A673 (cell line): Measurements from ENCODE around the gene KCNQ1.

Experiments
- EZH2 ChIP-seq: fragments of 200-600 bp; sonication (generic); IDR thresholded peaks from 2 replicates; pipeline ENCODE4 v1.6.1; 2017; ENCODE audit warnings: borderline replicate concordance, low read depth, mild to moderate bottlenecking, mixed read lengths, antibody characterized with exemption, low read length; ENCODE audit not compliant: poor library complexity, severe bottlenecking
- TF ChIP-seq, protein P1 (sequence below): fragments of 300-800, 200-600 bp; sonication (generic); conservative IDR thresholded peaks from 2 replicates; pipeline ENCODE4 v1.5.1; 2017; ENCODE audit warnings: low read depth, mild to moderate bottlenecking, antibody characterized with exemption, low read length, moderate library complexity, mixed read lengths

GRCh38 chr11:2791521-2792380 lies 346.9 kb downstream of the KCNQ1 start:
- TF ChIP-seq, protein P1, sequence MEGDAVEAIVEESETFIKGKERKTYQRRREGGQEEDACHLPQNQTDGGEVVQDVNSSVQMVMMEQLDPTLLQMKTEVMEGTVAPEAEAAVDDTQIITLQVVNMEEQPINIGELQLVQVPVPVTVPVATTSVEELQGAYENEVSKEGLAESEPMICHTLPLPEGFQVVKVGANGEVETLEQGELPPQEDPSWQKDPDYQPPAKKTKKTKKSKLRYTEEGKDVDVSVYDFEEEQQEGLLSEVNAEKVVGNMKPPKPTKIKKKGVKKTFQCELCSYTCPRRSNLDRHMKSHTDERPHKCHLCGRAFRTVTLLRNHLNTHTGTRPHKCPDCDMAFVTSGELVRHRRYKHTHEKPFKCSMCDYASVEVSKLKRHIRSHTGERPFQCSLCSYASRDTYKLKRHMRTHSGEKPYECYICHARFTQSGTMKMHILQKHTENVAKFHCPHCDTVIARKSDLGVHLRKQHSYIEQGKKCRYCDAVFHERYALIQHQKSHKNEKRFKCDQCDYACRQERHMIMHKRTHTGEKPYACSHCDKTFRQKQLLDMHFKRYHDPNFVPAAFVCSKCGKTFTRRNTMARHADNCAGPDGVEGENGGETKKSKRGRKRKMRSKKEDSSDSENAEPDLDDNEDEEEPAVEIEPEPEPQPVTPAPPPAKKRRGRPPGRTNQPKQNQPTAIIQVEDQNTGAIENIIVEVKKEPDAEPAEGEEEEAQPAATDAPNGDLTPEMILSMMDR, result no peak
- no peak for TF ChIP-seq EZH2
